Activated CD8-positive, alpha-beta memory T cell treated with anti-CD3 and anti-CD28 coated beads for 24 hours (primary cell): ENCODE results near the gene NANP.
A peak's percentile ranks its signal among the peaks of the same experiment; 100 is the strongest.
"Not testable (repeated sequence)": the region's sequence is repeated elsewhere in the genome, so short reads cannot be mapped to it uniquely, and the experiment has no call there.

Experiments
- DNase-seq: peaks from one replicate; pipeline ENCODE4 v3.0.0-alpha.2; 2020

Gene NANP

GRCh38 chr20:25623736-25624499 lies at the start of gene NANP:
Gene NANP, minus strand, starts transcription at chr20:25624014. Its CDS starts 66 bp downstream, at chr20:25623948.
- peak; percentile 96 for DNase-seq

DNA sequence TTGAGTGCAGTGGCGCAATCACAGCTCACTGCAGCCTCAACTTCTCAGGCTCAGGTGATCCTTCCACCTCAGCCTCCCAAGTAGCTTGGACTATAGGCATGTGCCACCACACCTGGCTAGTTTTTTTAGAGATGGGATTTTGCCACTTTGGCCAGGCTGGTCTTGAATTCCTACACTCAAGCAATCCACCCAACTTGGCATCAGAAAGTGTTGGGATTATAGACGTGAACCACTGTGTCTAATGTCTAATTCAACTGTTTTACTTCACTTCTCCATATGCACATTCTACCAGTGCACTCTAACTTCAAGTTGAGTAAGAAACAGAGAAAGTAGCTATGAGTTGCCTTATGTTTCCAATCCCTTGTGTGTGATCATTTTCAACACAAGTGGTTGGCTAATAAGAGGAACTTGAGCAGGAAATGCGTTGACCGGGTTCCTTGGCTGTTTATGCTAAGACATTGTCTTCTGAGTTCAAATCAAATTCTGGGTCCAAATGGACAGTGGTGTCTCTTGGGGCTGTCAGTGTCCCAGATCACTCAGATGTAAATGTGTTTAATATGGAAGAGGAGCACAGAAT lies 48.9 kb upstream of the NANP start:
- no peak for DNase-seq

DNA sequence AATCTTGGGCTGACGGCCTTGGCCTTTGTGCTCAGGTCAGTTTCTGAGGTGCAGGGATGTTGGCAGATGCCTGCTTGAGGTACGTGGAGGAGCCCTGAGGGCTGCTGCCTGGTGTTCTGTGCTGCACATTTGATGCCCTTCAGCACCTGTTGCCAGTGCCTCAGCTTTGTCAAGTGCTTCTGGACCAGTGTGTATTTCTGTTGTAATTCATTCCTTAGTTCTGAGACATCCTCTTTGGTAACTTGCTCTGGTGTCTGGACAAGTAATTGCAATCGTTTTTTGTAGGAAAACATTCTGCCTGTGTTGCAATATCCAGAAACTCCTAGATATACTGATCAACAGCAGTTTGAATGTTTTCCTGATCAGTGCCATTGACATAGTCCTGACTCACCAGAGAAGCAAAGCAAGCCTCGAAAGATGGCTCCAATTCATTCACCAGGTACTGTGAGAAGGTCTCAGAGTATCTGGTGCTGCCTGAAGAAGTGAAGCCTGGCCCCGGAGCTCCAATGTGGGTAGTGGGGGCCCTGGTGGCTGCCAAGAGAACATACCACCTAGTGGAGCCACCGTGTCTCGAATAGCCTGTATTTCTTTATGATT lies 46.1 kb upstream of the NANP start:
- no peak for DNase-seq

- DNase-seq: no peak
These were observed 44.6 kb upstream of the NANP start for GRCh38 chr20:25668446-25668845.

DNA sequence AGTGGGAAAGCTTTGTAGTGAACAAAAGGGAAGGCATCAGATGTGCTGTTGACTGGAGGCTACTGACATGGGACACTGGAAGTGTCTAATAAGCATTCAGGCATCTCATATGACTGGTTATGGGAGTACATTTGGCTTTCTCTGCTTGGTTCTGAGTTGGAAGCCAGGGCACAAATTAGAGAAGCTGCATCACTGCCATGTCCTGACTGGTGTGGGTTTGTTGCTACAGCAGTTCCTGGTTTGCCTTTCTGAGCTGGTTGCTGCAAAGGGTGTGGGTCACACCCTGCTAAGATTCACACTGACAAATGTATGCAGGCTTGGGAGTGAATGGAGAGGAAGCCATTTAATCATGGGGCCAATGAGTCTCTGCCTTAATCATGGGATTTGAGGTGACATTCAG lies 36.2 kb upstream of the NANP start:
- DNase-seq: no peak

GRCh38 chr20:25654487-25654886 lies 30.7 kb upstream of the NANP start:
- DNase-seq: no peak

- not testable (repeated sequence) for DNase-seq
These were observed 29.1 kb upstream of the NANP start for GRCh38 chr20:25652866-25653265.

DNA sequence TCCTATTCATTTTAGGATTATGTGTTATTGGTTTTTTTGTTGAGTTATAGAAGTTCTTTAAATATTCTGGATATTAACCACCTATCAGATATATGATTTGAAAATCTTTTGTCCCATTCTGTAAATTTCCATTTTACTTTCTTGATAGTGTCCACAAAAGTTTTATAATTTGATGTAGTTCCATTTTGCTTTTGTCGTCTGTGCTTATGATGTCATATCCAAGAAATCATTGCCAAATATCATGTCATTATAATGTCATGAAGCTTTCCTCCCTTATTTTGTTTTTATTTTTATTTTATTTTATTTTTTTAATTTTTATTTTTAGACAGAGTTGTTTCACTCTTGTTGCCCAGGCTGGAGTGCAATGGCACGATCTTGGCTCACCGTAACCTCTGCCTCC lies 21.0 kb upstream of the NANP start:
- DNase-seq: no peak

DNA sequence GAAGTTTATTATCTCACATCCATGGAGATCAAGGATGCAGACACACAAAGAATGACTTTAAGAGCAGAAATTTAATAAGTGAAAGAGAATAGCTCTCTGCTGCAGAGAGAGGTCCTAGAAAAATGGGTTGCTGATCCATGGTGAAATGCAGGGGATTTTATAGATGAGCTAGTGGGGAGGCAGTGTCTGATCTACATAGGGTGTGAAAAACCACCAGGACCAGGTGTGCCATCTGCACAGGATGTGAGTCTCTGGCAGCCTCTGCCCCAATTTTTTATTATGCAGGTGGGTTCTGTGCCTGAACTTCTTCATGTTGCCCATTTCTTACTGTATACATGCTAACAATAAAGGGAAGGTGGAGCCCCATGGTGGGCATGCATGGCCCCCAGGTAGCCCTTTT lies 19.9 kb upstream of the NANP start:
- no peak for DNase-seq

- no peak for DNase-seq
These were observed 13.4 kb upstream of the NANP start for GRCh38 chr20:25637247-25637646.

DNA sequence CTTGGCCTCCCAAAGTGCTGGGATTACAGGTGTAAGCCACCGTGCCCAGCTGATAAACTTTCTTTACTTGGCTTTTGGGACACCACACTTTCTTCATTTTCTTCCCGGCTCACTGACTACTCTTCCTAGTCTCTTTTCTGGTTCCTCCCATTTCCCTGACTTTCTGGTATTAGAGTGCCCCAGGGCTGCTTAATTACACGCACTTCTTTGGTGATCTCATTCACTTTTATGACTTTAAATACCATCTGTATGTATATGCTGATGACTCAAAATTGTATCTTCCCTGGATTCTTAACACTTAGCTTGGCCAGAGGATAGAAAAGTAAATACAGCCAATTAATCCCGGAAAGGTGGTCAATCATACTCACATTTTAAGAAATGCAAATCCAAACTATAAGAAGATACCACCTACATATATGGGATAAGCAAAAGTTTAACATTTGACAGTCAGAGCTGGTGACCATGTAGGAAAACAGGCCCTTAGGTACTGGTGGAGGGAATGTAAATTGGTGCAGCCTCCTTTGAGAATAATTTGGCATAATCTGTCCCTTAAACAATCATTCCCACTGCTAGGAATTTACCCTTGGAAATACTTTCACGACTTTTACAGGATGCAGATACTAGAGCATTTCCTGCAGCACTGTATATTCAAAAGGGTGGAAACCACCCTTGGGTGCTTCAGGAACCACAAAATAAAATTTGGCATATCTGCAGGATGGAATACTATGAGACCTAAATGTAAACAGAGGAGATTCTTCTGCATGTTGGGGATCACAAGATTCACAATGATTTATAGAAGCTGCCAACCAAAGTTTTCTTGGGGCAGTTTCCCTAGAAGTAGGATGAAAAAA lies 9.4 kb upstream of the NANP start:
- no peak for DNase-seq

DNA sequence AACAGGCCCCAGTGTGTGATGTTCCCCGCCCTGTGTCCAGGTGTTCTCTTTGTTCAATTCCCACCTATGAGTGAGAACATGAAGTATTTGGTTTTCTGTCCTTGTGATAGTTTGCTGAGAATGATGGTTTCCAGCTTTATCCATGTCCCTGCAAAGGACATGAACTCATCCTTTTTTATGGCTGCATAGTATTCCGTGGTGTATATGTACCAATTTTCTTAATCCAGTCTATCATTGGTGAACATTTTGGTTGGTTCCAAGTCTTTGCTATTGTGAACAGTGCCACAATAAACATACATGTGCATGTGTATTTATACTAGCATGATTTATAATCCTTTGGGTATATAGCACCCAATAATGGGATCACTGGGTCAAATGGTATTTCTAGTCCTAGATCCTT lies 6.8 kb upstream of the NANP start:
- DNase-seq: not testable (repeated sequence)

- no peak for DNase-seq
These were observed 6.1 kb upstream of the NANP start for GRCh38 chr20:25629816-25630499.

- no peak for DNase-seq
These were observed 3.0 kb upstream of the NANP start for GRCh38 chr20:25626779-25627178.

- DNase-seq: no peak
These were observed 706 bp upstream of the NANP start for GRCh38 chr20:25624500-25624939.

GRCh38 chr20:25623225-25623735 lies 534 bp downstream of the NANP start:
- peak; percentile 77 for DNase-seq

DNA sequence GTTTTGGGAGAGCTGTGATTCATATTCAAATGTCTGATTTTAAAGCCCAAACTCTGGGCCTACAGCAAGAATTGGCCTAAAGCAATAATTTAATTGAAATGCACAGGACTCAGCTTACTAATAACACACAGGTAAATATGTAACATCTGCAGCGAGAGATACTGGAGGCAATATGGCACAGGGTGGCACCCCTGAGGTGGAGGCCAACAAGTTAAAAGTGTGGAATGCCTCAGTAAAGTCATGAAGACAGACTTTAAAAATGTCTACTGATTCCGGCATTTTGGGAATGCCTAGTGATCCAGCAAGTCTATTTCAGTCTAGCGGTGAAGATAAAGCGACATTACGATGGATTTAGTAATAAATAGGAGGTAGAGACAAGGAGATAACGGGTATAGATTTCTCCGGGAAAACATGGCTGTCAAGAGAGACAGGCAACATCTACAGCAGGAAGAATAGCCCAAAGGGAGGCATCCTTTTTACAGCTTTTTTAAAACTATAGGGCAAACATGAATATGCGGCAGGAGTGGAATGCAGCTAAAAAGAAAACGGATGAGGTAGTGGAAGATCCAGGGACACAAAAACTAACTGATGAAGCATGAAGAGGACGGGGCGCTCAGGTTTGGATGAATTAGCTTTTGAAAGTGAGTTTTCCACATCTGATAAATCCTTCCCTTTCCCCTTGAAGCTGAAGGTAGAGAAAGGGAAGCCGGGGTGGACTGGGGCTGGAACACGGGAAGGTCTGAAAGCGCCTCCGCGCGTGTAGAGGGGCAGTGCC lies 1.2 kb downstream of the NANP start:
- no peak for DNase-seq

- no peak for DNase-seq
These were observed 1.8 kb downstream of the NANP start for GRCh38 chr20:25622049-25622448.

- no peak for DNase-seq
These were observed 4.3 kb downstream of the NANP start for GRCh38 chr20:25619514-25619913.

- DNase-seq: no peak
These were observed 15.0 kb downstream of the NANP start for GRCh38 chr20:25608774-25609173.

DNA sequence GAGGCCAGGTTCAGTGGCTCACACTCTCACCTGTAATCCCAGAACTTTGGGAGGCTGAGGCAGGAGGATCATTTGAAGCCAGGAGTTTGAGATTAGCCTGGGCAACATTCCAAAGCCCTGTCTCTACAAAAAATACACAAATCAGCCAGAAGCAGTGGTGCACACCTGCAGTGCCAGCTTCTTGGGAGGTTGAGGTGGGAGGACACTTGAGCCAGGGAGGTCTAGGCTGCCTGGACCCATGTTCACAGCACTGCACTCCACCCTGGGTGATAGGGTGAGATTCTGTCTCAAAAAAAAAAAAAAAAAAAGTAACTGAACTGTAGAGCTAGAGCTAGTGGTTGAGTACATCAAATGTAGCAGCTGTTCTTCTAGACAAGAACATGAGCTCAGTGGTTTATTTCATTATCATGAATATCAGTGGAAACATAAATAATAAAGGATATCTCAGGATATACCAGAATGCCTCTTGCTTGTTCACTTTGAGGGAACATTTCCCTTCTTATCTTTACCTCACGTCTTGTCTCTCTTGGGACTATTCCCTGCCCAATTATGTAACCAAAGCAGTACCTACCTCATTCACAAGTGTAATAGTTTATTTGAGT lies 17.6 kb downstream of the NANP start:
- no peak for DNase-seq
